Stimulated activated CD8-positive, alpha-beta memory T cell treated with anti-CD3 and anti-CD28 coated beads, Interleukin-7, amount 100 ng/mL, for 48 hours (primary cell): ENCODE data around the gene ABHD16B.

Source experiments
- DNase-seq, 2 donors: peaks; one replicate each; pipeline ENCODE4 v3.0.0-alpha.2; 2020; ENCODE audit warnings: low read depth in 1 of 2; ENCODE audit errors: extremely low read depth in 1 of 2

The ABHD16B gene

DNA sequence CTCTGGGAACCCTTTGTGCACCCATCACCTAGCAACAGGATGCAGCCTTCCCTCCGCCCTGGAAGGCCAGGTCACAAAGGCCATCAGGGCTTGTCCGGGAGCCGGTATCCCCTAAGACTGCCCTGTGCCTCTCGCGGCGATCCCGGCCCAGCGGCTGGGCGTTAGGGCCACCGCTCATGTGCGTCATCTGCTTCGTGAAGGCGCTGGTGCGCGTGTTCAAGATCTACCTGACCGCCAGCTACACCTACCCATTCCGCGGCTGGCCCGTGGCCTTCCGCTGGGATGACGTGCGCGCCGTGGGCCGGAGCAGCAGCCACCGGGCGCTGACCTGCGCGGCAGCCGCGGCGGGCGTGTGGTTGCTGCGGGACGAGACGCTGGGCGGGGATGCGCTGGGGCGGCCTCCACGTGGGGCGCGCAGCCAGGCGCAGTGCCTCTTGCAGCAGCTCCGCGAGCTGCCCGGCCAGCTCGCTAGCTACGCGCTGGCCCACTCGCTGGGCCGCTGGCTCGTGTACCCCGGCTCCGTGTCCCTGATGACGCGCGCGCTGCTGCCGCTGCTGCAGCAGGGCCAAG, at the start of gene ABHD16B:
TSS of gene ABHD16B (plus strand) at position 134 of the 570 bp plus-strand sequence. CDS start at position 177, 43 bp downstream.
- DNase-seq = no peak

DNA sequence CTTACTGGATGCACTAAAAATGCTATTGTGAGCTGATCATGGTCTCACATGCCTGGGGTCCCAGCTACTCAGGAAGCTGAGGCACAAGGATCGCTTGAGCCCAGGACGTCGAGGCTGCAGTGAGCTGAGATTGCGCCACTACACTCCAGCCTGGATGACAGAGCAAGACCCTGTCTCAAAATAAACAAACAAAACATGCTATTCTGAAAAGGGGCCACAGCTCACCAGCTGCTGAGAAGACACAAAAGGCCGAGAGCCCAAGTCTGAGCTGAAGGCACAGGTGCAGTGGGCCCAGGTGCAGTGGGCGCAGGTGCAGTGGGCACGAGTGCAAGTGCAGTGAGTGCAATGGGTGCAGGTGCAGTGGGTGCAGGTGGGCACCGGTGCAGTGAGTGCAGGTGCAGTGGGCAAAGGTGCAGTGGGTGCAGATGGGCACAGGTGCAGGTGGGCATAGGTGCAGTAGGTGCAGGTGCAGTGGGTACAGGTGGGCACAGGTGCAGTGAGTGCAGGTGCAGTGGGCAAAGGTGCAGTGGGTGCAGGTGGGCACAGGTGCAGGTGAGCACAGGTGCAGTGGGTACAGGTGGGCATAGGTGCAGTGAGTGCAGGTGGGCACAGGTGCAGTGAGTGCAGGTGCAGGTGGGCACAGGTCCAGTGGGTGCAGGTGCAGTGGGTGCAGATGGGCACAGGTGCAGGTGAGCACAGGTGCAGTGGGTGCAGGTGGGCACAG, 46.2 kb upstream of the ABHD16B start:
- DNase-seq = no peak

GRCh38 chr20:63815615-63816253, 45.6 kb upstream of the ABHD16B start:
- DNase-seq = no peak

DNA sequence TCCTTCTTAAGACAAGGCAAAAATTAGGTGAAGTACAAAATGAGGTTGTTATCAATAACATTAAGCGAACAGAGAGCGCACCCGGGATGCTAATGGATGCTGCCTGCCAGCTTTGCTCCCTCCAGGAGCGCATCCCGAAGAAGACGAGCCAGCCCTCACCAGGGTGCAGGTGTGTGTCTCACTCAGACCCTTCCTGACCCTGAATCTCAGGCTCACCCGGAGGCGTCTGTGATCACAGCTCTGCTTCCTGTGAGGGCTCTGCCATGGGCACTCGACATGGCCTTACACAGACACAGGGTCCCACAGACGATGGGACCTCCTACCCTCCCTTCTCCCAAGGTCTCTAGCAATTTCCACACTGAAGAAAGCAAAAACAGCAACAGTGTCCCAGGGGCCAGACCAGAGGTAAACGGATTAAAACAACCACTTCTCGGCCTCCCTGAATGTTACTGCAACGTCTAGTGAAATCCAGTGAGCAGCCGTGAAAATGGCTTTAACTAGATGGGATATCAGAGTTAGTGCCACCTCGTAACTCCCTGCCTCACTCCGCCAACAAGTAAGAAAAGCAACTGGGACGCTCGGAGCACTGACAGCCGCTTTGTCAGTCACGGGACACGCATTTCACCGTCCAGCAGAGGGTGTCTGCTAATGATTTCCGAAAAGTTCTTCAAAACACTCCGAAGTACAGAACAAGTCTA, 41.9 kb upstream of the ABHD16B start:
- DNase-seq = no peak

DNA sequence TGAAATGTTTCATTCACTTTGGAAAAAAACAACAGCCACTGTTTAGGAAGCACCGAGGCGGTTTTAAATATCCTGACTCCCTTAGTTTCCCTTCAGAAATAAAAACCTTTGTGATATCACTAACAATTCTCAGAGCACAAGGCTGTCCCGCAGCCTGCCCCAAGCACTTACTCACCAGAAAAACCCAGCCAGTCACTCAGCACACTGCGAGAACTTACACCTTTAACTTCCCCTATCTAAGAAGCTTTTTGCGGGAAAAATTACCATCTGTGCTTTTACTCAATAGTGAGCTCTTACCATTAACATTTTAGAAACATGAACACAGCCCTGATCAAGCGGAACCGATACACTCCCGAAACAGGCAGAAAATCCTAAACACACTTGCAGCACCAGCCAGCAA, 39.5 kb upstream of the ABHD16B start:
- no peak for DNase-seq

GRCh38 chr20:63822276-63822696, 39.0 kb upstream of the ABHD16B start:
- DNase-seq = no peak

GRCh38 chr20:63823691-63824311, 37.5 kb upstream of the ABHD16B start:
- no peak for DNase-seq

- no peak for DNase-seq
These were observed 35.8 kb upstream of the ABHD16B start for GRCh38 chr20:63825331-63826118.

DNA sequence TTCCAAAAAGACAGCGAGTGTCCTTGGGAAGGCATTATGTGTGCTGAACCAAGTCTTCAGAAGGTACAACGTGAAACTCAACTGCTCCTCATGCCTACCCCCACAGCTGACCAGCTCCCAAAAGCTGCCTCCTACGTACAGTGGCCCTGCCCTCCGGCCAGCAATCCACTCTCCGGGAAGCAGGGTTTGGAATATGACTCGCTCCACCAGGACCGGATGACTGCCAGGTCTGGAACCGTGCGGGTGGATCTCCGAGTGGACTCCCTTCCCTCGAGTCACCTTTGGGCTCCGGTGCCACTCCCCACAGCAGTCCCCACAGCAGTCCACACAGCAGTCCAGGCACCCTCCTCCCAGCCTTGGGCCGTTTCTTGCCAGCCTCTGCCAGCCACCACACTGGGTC, 34.5 kb upstream of the ABHD16B start:
- DNase-seq = no peak

- DNase-seq = no peak
These were observed 33.2 kb upstream of the ABHD16B start for GRCh38 chr20:63828124-63828523.

GRCh38 chr20:63828545-63828944, 32.8 kb upstream of the ABHD16B start:
- DNase-seq = no peak

DNA sequence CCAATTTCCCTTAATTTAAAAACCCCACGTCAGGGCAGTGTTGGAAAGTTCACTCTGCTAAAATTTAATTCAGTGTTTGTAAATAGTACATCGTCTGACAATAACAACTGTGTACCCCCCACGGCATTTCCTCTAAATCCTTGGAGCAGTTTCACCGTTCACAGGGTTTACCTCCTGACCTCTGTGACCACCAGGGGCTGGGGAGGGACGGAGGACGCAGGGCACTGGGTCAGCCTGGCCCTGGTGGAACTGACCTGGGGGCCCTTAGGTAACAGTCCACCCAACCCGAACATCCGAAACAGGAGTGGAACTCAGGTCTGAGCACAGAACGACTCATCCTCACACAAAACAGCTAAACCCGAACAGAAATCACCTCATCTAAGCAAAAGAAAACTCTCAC, 32.3 kb upstream of the ABHD16B start:
- no peak for DNase-seq

GRCh38 chr20:63829603-63829944, 31.7 kb upstream of the ABHD16B start:
- DNase-seq = no peak

DNA sequence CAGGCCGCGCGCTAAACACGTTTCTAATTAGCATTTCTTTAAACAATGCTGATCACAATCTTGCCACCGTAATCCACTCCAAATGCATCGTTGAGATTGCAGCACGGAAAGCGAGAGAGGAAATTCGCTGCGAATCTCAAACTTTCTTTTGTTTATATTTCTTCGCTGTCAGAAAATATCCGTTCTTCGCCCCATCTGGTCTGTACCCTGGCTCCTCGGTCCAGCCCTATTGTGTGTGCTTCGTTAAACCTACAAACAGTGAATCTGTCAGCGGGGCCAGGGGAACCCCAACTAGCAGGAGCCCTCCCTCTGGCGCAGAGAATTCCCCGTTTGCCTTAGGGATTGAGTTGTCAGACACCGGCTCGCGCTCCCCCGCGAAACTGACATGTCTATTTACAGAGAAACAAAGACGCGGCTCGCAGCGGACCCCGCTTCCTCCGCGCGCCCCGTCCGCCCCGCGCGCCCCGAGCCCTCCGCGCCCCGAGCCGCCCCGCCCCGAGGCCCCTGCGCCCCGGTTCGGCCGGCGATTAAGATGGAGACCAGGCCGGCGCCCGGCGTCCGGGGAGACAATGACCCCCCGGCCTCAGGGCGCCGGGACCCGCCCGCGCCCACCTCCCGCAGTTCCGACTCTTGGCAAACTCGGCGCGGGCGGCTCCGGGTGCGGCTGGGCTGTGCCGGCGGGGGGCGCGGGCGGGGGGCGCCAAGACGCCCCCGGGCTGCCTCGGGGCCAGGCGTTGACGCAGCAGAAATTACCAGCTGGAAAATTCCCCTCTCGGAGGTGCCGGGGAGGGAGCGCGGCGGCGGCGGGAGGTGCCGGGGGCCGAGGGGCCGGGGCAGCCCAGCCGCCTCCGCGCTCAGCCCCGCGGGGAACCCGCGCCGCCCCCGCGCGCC, 31.1 kb upstream of the ABHD16B start:
- no peak for DNase-seq

GRCh38 chr20:63830841-63831588, 30.3 kb upstream of the ABHD16B start, which contains the start of gene ZBTB46:
Gene ZBTB46 (minus strand): TSS chr20:63831264. CDS start chr20:63790757, 40,507 bp downstream.
- DNase-seq = no peak

DNA sequence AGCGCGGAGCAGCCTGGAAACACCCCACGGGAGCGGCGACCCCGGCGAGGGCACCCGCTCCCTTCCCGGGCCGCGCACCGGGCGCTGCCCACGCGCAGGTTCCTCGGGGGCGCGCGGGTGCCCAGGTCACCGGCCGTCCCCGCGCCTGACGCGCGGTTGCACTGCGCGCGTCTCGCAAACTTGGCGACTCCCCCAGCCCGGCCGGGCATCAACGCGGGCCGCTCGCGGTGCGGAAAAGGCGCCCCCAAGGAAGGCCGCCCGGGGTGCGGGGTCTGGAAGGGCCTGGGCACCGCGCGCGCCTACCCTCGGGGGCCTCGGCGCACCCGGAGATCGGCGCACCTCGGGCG, 29.7 kb upstream of the ABHD16B start:
- no peak for DNase-seq

DNA sequence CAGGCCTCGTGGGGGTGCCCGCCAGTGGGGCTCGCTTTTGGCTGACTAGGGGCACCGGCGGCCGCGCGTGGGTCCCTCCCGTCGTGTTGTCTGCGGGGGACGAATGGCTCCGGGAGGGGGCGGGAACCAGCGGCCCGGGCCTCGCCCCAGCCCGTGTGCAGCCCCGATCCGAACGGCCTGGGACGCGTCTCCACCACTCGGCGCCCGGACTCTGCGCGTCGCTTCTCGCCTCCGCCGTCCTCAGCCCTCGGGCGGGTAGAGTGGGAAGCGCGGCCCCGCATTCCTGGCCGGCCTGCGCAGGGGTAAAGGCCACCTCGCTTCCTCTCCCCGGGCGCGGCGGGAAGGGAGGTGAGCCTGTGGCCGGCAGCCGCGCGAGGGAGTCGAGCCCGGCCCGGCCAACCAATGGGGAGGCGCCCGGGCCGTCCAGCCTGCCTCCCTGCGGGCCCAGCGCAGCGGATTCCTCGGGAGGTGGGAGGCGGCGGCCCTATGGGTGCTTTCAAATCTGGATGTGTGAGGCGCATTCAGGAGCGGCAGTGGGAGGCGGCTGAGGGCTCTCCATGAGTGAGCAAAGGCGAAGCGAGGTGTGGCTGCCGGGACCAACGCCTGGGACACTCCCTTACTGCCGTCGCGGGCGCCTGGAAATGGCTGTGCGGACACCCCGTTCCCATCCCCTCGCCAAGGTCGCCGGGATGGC, 29.2 kb upstream of the ABHD16B start:
- DNase-seq = no peak

DNA sequence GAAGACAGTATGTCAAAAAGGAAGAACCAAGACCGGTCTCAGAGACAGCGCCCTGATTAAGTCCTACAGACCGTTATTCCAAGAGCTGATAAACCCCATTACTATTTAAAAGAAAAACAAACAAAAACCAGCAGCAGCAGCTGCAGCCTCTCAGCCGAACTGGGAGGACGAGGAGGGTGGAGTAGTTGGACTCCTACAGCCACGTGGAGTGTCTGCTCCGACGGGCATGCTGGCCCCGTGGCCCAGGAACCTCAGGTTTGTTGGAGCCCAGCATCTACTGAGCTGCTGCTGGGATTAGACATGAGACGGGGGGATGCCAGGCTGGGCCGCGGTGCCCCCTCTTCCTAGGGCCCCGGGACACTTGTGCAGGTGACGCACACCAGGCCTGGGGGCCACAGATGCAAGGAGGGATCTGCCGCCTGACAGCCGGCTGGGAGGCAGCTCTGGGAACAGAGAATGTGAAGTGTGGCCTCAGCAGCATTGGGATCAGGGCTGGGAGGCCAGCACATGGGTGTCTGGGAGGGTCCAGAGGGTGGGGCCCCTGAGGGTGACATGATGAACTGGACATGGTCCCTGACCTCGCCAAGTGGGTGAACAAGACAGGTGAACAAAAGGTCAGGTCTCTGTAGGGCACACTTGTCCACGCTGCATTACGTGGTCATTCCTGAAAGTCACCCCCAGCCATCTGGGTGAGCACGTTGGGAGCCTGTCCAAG, 27.4 kb upstream of the ABHD16B start:
- no peak for DNase-seq
